Right atrium auricular region (tissue), 2 donors: ENCODE data around the gene SPIC. TPM values are rescaled to one million over a fixed set of nuclear protein-coding genes. Genes with fewer than 3 reads are reported as not detected.

Experiments used
- total RNA-seq, 2 donors: library from RNA; depleted of rRNA; stranded (reverse); fragments of >200 nt; gene quantifications; one replicate each; pipeline ENCODE4 v1.1.0, GENCODE V29; 2016

Gene SPIC
- total RNA-seq, 2 donors from 2014 or later = not detected

Other genes starting within 250 kb of the SPIC start
- 1 to 10 TPM; 5.8 to 6.7 TPM for gene UTP20, start 195.2 kb upstream of the SPIC start, total RNA-seq
- gene ARL1, start 67.6 kb upstream of the SPIC start, total RNA-seq = 10 to 100 TPM; 63.7 to 74.2 TPM
- 1 to 10 TPM; 2.1 to 3.0 TPM for gene MYBPC1, start 119.6 kb downstream of the SPIC start, total RNA-seq
- 100 to 1,000 TPM in 1 of 2 donors, 10 to 100 TPM in 1; 97.9 to 137 TPM for gene CHPT1, start 222.3 kb downstream of the SPIC start, total RNA-seq